GM18499 (cell line): ENCODE measurements around the gene NEDD4L.
A peak's percentile ranks its signal among the peaks of the same experiment; 100 is the strongest.

ENCODE experiments used
- ATAC-seq: cut with Tn5 transposase; IDR thresholded peaks from one replicate; pipeline ENCODE4 v1.9.1; 2021; ENCODE audit warnings: moderate number of reproducible peaks; ENCODE audit not compliant: insufficient read depth, unreplicated experiment

NEDD4L gene

DNA sequence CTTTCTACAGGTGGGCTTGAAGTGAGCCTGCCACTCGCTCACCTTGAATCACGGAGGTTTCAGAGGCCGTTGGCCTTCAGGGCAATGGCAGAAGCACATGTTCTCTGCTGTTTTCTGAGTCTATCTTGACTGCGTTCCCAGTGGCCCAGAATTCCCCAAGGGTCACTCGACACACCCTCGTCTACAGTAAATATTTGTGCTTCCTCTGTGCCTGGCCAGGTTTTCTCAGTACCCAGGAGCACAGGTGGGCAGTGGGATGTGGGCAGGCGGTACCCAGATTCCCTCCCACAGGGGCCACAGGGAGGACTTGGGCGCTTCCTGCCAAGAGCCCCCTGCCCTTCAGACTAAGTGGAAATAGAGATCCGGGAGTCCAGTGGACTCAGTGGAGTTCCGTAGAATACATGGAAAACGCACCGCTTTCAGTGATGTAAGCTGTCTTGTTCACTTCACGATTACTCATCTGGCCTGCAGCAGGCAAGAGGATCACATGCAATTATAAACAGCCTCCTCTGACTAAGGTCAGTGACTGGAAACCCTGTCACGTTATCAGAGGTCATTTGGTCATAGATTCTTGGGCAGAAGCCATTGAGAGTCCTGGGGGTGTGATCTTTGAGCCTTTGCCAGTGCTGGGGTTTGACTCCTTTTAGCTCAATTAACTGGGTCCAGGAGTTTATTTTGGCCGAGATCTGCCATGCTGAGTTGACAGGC lies 179.8 kb downstream of the NEDD4L start:
- no peak for ATAC-seq

DNA sequence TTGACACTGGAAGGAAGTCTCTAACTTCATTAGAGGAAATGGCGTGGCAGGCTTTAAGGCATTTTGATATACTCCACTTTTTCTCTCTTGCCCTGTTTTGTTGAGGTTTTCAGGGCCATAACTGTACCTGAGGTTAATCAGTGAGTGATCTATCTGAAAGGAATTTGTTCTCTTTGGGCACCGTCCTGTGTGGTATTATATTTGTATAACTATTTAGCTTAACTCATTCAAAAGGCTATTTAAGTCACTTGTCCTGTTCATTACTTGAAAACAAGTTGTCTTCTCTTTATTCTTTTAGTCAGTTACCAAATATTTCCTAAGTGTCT lies 180.4 kb downstream of the NEDD4L start:
- ATAC-seq, result no peak

- peak; percentile 85 for ATAC-seq
Observed at GRCh38 chr18:58225101-58225500, 181.1 kb downstream of the NEDD4L start.

- ATAC-seq, result no peak
Observed at GRCh38 chr18:58226429-58226828, 182.4 kb downstream of the NEDD4L start.

GRCh38 chr18:58227361-58227930 lies 183.4 kb downstream of the NEDD4L start:
- ATAC-seq, result no peak

GRCh38 chr18:58228176-58228575 lies 184.2 kb downstream of the NEDD4L start:
- no peak for ATAC-seq

DNA sequence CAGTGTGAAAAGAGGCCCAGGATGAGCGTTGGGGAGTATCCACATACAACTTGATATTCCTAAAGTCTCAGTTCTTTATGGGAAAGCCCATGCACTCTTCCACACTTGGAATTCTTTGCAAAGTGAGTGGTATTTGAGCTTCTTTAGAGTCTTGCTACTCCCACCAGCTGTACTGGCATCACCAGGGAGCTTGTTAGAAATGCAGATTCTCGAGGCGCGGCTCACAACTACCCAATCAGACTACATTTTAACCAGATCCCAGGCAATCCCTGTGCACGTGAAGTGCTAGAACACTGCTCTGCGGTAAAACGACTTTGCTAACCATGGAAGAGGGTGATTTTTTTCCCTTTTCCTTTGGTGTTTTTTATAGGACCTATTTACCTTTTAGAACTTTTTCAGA lies 184.7 kb downstream of the NEDD4L start:
- no peak for ATAC-seq

- no peak for ATAC-seq
Observed at GRCh38 chr18:58229162-58229561, 185.1 kb downstream of the NEDD4L start.

GRCh38 chr18:58230438-58231179 lies 186.6 kb downstream of the NEDD4L start:
- no peak for ATAC-seq

DNA sequence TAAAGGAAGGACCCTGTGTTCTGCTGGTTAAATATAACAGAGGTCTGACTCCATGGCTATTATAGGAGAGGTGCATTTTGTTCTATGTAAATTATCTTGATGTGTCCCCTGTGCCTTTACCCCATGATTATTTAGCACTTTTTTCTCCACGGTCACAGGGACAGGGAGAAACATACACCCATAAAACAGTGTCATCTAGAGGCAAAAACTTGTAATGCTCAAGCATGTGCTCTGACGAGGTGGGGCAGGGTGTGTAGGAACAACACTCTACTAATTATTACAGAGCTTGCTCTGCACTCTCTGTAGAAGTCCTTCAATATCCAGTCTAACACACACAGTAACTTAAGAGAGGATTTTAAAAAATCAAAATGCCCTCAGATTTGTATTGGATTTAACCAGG lies 187.9 kb downstream of the NEDD4L start:
- no peak for ATAC-seq

DNA sequence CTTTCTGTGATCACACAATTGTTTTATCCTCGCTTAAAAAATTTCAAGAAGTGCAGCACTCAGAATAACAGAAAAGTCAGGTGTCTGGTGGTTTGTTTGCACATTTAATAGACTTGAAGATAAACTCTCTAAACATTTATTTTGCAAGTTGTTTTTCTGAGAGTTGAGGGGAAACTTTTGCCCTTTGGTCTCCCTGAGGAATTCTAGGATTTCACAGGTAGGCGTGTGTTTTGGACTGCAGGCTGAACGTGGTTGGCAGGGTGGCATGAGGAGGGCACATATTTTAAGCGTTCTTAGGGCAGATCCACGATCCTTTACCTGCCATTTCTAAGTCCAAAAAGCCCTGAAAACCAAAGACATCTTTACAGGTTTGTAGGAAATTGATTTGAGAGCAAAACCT lies 188.6 kb downstream of the NEDD4L start:
- ATAC-seq, result no peak

- ATAC-seq, result no peak
Observed at GRCh38 chr18:58234359-58234741, 190.3 kb downstream of the NEDD4L start.

DNA sequence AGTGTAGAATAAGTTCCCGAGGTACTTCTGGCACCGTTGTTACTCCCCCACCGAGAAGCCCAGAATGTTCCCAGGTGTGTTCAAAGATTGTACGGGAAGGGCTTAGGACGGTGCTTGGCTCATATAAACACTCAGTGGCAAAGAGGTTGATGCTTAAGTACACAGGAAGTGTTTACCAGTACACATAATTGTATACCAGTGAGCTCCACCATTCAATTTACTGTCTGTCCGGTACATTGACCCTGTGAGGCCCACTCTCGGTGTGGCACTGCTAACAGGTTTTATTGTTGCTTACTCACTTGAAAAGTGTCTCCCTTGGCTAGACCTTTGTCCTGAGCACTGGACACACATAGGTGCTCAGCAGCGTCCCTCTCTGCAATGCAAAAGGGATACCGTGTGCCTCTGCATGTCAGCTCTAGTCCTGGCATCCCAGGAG lies 191.0 kb downstream of the NEDD4L start:
- ATAC-seq, result no peak

GRCh38 chr18:58239879-58240278 lies 195.9 kb downstream of the NEDD4L start:
- no peak for ATAC-seq

- no peak for ATAC-seq
Observed at GRCh38 chr18:58241026-58241679, 197.1 kb downstream of the NEDD4L start.

DNA sequence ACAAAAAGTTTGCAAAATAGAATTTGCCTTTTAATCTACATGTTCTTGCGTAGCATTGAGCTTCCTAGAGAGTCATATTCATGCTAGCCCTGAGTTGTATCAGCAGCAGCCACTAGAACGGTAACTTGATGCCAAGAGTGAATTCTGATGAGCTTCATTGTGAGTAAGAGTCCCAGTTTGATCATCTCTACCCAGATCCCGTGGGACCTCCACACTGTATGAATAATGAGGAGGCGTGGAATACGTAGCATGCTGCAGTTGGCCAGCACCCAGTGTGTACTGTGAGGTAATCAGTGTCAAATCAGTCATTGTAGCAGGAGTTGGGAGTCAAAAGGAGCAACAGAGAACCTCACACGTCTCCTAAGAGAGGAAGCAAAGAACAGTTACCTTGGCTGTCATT lies 197.9 kb downstream of the NEDD4L start:
- no peak for ATAC-seq

GRCh38 chr18:58242435-58242834 lies 198.4 kb downstream of the NEDD4L start:
- ATAC-seq, result no peak

DNA sequence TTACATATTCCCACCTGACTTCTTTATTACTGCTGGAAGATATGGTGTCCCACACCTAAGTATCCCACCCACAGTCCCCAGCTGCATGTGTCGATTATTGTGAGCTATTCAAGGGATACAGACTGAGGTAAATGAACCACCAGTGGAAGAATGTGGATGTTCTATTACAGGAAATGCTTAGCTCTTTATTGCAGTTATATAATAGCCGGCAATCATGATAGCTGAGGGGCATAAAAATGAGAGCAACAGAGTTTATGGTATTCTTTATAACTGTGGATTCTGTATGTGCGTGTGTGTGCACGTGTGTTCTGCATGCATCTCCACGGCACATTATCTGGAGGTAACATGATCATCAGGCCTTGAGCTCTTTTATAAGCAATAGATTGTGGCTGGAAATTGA lies 198.9 kb downstream of the NEDD4L start:
- no peak for ATAC-seq

- ATAC-seq, result no peak
Observed at GRCh38 chr18:58243401-58243800, 199.4 kb downstream of the NEDD4L start.

DNA sequence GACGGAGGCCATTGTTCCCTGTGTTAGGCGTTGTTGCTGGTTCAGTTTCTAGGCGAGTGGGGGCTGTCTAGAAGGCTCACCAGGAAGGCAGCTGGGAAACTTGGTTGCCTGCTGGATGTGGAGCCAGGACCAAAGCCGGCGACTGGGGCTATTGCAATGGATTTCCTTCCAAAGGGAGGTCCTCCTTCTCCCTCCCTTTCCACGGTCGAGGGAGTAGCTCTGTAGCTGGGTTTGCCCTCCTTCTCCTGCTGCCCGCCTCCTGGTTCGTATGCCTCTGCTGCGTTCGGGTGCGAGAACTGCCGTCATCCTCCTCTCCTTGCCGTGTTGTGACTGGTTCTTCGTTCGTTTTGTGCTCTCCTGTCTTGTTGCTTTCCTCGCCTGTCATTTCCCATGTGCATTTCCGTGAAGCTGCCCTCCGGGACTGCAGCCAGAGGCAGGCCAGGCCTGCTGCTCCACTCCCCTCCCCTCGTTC lies 203.4 kb downstream of the NEDD4L start:
- no peak for ATAC-seq

DNA sequence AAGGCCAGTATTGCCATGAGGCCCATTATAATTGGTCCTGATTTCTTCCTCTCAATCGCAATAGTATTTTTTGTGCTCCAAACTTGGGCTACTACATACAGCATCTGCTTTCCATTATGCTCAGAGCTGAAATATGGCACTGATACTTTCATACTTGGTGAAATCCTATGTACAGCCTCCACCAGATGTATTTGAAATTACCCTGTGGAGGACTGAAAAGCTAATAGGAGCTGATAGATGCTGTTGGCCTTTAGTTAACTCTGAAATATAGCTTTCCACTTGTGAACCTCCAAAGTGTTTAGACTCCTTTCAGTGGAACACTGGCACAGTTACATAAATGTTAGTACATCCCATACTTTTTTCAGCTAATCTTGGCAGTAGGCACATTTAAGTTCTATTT lies 205.7 kb downstream of the NEDD4L start:
- no peak for ATAC-seq
